ENCODE data around the gene ASCC3.
"Not testable (repeated sequence)": the region's sequence is repeated elsewhere in the genome, so short reads cannot be mapped to it uniquely, and the experiment has no call there.

Gene ASCC3

DNA sequence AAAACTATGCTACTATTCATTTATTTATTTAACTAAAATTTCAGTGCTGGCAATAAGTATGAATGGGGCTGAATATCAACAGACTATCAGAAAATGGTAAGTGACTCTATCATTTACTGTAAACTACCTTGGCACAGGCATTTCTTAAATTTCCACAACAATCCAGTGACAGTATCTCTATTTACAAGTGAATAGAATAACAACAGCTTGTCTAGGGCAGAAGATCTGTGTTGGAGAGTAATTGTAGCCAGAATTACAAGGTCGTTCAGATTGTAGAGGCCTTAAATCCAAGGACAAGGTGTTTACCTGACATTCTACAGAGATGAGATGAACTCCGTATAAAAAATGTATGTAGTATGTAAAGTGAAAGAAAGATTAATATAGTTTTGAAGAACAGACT is 222.6 kb downstream of the ASCC3 start:
- H3K27ac ChIP-seq, result no peak overlapping the region
- TF ChIP-seq, protein P1, sequence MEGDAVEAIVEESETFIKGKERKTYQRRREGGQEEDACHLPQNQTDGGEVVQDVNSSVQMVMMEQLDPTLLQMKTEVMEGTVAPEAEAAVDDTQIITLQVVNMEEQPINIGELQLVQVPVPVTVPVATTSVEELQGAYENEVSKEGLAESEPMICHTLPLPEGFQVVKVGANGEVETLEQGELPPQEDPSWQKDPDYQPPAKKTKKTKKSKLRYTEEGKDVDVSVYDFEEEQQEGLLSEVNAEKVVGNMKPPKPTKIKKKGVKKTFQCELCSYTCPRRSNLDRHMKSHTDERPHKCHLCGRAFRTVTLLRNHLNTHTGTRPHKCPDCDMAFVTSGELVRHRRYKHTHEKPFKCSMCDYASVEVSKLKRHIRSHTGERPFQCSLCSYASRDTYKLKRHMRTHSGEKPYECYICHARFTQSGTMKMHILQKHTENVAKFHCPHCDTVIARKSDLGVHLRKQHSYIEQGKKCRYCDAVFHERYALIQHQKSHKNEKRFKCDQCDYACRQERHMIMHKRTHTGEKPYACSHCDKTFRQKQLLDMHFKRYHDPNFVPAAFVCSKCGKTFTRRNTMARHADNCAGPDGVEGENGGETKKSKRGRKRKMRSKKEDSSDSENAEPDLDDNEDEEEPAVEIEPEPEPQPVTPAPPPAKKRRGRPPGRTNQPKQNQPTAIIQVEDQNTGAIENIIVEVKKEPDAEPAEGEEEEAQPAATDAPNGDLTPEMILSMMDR (conservative IDR thresholded peaks at IDR 0.05), result no peak

DNA sequence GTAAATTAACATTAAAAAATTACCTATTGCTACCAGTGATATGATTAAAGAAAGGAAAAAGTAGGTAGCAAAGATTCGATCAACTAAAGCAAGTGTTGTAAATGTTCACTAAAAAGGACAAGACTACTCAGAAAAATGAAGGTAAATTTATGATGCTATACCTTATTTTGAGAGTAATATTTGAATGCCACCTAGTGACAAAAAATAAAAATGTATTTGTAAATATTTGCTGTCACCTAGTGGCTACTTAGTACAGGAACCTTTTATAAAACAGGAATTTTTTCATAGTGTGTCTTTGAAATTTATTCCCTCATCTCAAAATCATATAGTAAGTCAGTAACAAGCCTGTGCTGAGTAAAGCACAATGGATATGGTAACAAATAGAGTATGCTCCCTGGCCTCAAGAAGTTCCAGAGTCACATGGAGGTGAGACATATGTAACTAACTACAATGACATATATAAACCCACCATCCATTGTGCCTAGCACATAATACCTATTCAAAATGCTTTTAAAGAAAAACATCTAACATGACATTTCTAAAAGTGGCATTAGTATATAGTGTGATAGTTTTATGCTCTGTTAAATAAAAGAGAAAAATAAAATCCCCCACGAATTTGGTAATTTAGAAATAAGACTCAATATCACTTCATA is 223.3 kb downstream of the ASCC3 start:
- no peak overlapping the region for H3K27ac ChIP-seq
- TF ChIP-seq, protein P1 (conservative IDR thresholded peaks at IDR 0.05), result peak; percentile 83

DNA sequence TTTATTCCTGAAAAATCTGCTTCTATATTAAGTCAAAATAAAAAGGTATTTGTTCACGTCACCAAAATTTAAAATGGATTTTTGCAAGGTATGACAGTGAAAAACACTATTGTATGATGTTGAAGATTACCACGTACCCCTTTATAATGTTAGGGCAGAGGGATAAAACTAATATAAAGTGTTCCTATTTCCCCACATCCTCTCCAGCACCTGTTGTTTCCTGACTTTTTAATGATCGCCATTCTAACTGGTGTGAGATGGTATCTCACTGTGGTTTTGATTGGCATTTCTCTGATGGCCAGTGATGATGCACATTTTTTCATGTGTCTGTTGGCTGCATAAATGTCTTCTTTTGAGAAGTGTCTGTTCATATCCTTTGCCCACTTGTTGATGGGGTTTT is 240.0 kb downstream of the ASCC3 start:
- not testable (repeated sequence) for H3K27ac ChIP-seq

DNA sequence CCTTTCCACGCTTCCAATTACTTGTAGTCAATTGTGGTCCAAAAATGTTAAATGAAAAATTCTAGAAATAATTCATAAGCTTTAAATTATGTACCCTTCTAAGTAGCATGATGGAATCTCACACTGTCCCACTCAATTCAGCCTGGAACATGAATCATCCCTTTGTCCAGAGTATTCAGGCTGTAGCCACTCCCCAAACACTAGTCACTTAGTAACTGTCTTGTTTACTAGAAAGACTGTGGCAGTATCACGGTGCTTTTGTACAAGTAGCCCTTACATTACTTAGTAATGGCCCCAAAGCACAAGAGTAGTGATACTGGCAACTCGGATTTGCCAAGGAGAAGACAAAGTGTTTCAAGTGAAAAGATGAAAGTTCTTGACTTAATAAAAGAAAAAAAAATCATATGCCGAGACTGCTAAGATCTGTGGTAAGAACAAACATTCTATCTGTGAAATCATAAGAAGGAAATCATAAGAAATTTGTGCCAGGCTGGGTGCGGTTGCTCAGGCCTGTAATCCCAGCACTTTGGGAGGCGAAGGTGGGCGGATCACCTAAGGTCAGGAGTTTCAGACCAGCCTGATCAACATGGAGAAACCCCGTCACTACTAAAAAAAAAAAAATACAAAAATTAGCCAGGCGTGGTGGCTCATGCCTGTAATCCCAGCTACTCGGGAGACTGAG is 247.9 kb downstream of the ASCC3 start:
- H3K27ac ChIP-seq, result no peak overlapping the region
- TF ChIP-seq, protein P1 (conservative IDR thresholded peaks at IDR 0.05), result no peak

DNA sequence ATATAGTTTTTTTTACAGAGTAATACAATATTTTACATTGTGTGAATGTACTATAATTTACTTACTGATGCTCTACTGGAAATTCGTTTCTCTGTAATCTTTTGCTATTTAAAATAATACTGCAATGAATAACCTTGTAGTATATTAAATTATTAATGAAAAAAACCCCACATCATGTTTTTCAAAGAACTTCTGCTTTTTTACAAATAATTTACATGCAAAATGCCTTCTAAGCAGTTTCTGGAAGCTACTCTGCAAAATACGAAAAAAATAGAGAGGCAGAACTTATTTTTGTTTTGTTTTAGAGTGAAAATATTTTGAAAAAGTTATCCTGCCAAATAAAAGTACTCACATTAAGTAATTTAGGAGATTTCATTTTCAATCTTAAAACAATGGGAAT is 250.6 kb downstream of the ASCC3 start:
- TF ChIP-seq, protein P1 (conservative IDR thresholded peaks at IDR 0.05), result no peak
- no peak overlapping the region for H3K27ac ChIP-seq

DNA sequence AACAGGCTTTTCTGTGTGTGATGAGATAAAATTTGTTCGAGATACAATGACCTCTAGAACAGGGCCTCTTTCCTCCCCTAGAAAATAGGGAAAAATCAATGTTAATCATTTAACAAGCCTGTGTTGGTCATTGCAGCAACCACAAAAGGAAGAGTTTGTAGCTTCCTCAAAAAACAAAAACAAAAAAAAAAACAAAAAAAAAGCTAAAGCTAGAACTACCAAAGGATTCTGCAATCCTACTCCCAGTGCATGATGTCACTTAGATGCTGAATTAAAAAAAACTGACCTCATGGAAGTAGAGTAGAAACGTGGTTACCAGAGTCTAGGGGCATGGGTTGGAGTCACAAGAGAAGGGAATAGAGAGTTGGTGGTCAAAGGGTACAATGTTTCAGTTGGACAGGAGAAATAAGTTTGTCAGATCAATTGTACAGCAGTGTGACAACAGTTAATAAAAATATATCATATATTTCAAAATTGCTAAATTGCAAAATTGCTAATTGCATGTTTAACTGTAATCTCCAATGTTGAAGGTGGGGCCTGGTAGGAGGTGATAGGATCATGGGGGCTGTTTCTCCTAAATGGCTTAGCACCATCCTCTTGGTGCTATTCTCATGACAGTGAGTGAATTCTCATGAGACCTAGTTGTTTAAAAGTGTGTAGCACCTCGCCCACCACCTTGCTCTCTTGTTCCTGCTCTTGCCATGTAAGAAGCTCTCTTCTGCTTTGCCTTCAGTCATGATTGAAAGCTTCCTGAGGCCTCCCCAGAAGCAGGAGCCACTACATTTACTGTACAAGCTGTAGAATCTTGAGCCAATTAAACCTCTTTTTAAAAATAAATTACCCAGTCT is 253.0 kb downstream of the ASCC3 start:
- TF ChIP-seq, protein P1 (conservative IDR thresholded peaks at IDR 0.05), result no peak
- H3K27ac ChIP-seq, result no peak overlapping the region

DNA sequence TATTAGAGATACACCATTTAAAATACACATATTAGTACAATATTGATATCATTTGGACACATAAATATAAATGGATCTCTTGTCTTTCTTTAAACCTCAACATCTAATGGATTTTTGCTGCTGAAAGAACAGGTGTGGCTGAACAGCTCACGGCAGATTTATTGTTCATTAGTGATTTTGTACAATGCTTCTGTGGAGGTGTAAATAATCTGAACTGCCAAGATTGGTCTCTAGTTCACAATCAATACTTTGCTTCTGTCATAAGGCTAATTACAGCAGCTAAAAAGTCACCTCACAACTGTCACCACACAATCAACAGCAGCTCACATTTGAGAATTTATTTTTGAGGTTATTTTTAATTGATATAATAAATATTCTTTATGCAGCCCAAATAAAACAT is 254.4 kb downstream of the ASCC3 start:
- no peak overlapping the region for H3K27ac ChIP-seq
- TF ChIP-seq, protein P1 (conservative IDR thresholded peaks at IDR 0.05), result no peak
